NB4 (cell line): ENCODE data around the gene EPHA5.
"Not testable (repeated sequence)": the region's sequence is repeated elsewhere in the genome, so short reads cannot be mapped to it uniquely, and the experiment has no call there.

Experiments used
- DNase-seq: peaks from one replicate; pipeline ENCODE4 v3.0.0; 2010; ENCODE audit warnings: low read depth
- H3K4me3 ChIP-seq: one replicate; pipeline ENCODE4 v1.5.1; 2011; ENCODE audit warnings: mild to moderate bottlenecking, low read depth, low read length, moderate library complexity
- CTCF ChIP-seq: IDR thresholded peaks from one replicate; pipeline ENCODE4 v1.5.1; 2012; ENCODE audit warnings: low read depth, low read length
- MAX ChIP-seq: IDR thresholded peaks from 2 replicates; pipeline ENCODE4 v1.6.1; 2011; ENCODE audit warnings: low read depth, low read length
- MYC ChIP-seq: IDR thresholded peaks from 2 replicates; pipeline ENCODE4 v1.6.1; 2011; ENCODE audit warnings: low read depth, low read length
- POLR2A ChIP-seq: IDR thresholded peaks from 2 replicates; pipeline ENCODE4 v1.6.1; 2011; ENCODE audit warnings: mild to moderate bottlenecking; ENCODE audit not compliant: insufficient read length; ENCODE audit errors: extremely low read depth

The EPHA5 gene

DNA sequence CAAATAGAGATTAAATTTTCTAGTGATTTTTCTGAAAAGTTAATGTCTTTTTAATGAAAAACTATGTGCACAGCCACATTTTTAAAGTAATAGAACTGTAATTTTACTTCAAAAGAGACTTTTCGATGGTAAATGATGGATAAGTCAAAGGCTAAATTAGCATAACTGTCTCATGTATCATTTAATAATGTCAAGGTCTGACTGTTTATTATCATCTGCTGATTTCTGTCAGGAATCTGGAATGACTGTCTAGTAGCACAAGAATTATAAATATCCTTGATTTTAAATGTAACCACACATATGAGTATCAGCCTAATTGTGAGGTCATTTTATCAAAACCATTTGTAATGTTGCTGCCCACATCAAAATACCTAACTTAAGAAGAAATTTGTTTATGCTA lies 333.8 kb downstream of the EPHA5 start:
- TF ChIP-seq MAX, result no peak
- no peak for TF ChIP-seq CTCF
- TF ChIP-seq POLR2A, result no peak
- no peak for TF ChIP-seq MYC
- DNase-seq, result no peak

DNA sequence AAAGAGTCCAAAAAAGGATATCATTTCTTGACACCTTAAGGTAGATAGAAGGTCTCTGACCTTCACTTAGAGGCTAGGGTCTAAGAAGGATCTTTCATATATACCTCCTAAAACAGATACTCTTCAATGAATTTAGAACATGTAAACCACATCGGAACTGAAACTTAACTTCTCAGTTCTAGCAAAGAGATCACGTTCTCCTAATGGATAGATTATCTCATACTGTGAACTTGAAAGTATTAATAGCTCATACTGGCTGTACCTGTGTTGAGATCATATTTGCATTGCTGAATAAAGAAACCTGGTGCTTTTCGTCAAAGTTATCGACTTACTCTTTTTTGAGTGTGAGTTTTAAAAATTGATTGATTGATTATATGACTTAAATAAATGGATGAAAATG lies 353.8 kb downstream of the EPHA5 start:
- TF ChIP-seq POLR2A (no peak), MYC (no peak), CTCF (no peak), MAX (no peak)
- no peak for DNase-seq
- no peak overlapping the region for H3K4me3 ChIP-seq

More for the DNA sequence above, 333.8 kb downstream of the EPHA5 start:
- H3K4me3 ChIP-seq, result no peak overlapping the region

DNA sequence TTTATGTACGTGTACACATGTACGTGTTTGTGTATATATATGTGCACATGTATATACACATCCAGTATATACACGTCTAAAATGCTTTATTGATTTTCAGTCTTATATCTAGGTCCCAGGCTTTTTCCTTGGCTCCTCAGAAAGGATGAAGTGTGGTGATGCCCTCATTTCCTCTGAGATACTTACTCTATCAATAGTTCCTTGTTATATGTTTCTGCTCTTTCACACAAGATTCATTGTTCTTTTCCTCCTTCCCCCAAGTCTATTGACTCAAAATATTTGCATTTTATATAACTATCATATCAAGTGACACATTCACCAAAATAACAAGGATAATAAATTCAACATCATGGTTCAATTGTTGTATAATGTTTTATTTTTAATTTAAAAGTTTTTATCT lies 359.2 kb downstream of the EPHA5 start:
- TF ChIP-seq MAX (no peak), CTCF (no peak), MYC (no peak), POLR2A (no peak)
- no peak overlapping the region for H3K4me3 ChIP-seq
- no peak for DNase-seq

- H3K4me3 ChIP-seq, result no peak overlapping the region
- DNase-seq, result no peak
These were observed 359.7 kb downstream of the EPHA5 start for GRCh38 chr4:65310586-65310985.

DNA sequence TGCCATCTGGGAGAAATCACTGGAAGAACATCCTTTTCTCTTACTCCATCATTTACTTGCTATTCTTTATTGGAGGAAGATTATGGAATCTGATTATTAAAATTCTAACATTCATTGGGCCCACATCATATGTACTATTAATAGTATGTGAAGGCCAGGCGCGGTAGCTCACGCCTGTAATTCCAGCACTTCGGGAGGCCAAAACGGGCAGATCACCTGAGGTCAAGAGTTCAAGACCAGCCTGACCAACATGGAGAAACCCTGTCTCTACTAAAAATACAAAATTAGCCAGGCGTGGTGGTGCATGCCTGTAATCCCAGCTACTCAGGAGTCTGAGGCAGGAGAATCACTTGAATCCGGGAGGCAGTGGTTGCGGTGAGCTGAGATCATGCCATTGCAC lies 361.7 kb downstream of the EPHA5 start:
- not testable (repeated sequence) for H3K4me3 ChIP-seq

More at GRCh38 chr4:65310586-65310985, 359.7 kb downstream of the EPHA5 start:
- TF ChIP-seq POLR2A (no peak), CTCF (no peak), MYC (no peak), MAX (no peak)

DNA sequence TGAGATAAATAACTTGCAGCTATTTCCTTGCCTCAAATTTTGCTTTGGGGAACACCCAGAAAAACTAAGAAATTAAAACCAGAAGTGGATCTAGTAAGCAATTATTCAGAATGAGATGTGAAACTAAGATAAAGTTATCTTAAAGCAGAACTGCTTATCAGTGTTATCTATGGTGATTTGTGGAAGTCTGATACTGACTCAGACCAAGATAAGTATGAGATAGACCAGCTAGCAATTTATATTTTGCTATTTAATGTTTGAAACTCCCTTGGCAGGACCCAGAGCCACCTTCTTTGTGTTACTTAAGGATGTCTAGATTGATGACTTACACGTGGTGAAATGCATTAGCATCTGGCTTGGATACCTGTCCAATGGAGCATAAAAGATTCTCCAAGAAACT lies 368.1 kb downstream of the EPHA5 start:
- TF ChIP-seq CTCF (no peak), POLR2A (no peak), MAX (no peak), MYC (no peak)
- DNase-seq, result no peak
- no peak overlapping the region for H3K4me3 ChIP-seq

More for the DNA sequence above, 361.7 kb downstream of the EPHA5 start:
- DNase-seq, result not testable (repeated sequence)
